PC-3 (cell line): ENCODE data around the gene CCNY.

Experiments used
- EZH2 ChIP-seq: fragments of 300-600 bp; sonication (generic); IDR thresholded peaks from one replicate; pipeline ENCODE4 v1.6.1; 2017; ENCODE audit warnings: antibody characterized with exemption, mild to moderate bottlenecking, low read length; ENCODE audit not compliant: unreplicated experiment
- TF ChIP-seq, protein P1 (sequence below): fragments of 300-600 bp; sonication (generic); conservative IDR thresholded peaks from 2 replicates; pipeline ENCODE4 v1.5.1; 2017; ENCODE audit warnings: antibody characterized with exemption, low read depth, mild to moderate bottlenecking, low read length

DNA sequence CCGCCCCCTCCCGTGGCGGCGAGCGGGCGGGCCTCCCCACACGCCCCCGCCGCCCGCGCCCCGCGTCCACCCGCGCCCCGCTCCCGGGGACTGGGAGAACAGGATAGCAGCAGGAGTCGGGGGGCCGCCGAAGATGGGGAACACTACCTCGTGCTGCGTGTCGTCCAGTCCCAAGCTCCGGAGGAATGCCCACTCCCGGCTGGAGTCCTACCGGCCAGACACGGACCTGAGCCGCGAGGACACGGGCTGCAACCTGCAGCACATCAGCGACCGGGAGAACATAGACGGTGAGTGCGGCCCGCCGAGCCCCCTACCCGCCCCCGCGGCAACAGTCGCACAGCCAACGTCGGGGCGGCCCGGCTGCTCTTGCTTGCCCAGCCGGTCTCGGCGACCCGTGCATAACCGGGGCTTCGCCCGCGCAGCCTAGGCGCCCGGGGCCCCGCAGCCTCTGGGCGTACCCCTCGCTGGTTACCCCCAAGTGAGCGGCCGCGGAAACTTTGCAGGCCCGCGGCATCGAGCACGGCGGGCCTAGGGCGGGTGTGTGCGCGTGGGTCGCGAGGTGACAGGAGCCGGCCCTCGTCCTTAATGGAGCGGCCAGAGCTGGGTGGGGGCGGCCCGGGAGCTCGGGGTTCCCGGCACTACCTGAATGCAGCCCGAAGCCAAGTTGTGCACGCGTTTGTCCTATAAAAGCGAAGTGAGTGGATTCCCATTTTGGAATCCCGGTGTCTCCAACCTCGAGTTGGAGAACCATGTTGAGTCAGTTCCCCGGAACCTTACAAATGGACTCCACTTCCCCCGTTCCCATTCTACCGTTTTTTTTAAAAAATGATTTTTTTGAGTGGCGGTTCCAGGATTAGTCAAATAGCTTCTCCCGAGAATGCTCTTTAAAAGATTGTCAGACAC lies 863 bp downstream of the CCNY start:
- TF ChIP-seq, protein P1, sequence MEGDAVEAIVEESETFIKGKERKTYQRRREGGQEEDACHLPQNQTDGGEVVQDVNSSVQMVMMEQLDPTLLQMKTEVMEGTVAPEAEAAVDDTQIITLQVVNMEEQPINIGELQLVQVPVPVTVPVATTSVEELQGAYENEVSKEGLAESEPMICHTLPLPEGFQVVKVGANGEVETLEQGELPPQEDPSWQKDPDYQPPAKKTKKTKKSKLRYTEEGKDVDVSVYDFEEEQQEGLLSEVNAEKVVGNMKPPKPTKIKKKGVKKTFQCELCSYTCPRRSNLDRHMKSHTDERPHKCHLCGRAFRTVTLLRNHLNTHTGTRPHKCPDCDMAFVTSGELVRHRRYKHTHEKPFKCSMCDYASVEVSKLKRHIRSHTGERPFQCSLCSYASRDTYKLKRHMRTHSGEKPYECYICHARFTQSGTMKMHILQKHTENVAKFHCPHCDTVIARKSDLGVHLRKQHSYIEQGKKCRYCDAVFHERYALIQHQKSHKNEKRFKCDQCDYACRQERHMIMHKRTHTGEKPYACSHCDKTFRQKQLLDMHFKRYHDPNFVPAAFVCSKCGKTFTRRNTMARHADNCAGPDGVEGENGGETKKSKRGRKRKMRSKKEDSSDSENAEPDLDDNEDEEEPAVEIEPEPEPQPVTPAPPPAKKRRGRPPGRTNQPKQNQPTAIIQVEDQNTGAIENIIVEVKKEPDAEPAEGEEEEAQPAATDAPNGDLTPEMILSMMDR = no peak
- no peak for TF ChIP-seq EZH2
